Loucy (cell line): Measurements from ENCODE around the gene OR2AP1.

Source experiments
- CTCF ChIP-seq: fragments of 200-600 bp; sonication (generic); conservative IDR thresholded peaks from 2 replicates; pipeline ENCODE4 v1.5.1; 2014; ENCODE audit warnings: mild to moderate bottlenecking, antibody characterized with exemption, low read length
- EZH2phosphoT487 ChIP-seq: fragments of 200-600 bp; IDR thresholded peaks from 2 replicates; pipeline ENCODE4 v1.6.1; 2018; ENCODE audit warnings: antibody characterized with exemption, mild to moderate bottlenecking, moderate library complexity, borderline replicate concordance

- TF ChIP-seq EZH2phosphoT487 (no peak), CTCF (no peak)
Observed at GRCh38 chr12:55554296-55554695, 18.0 kb upstream of the OR2AP1 start.
